Mucosa of rectum (tissue), 2 donors: ENCODE data around the gene CSMD2.

Experiments
- H3K27ac ChIP-seq, 2 donors: one replicate each; pipeline ENCODE4 v1.7.0; 2013; ENCODE audit warnings: inconsistent platforms in 2 of 2, low read depth in 2 of 2, low read length in 2 of 2
- H3K27me3 ChIP-seq, 2 donors: one replicate each; pipeline ENCODE4 v1.7.0; 2013; ENCODE audit warnings: low read length in 2 of 2; ENCODE audit not compliant: control insufficient read depth in 2 of 2, insufficient read depth in 2 of 2
- H3K36me3 ChIP-seq, 2 donors: one replicate each; pipeline ENCODE4 v1.7.0; 2013; ENCODE audit warnings: low read length in 2 of 2; ENCODE audit not compliant: control insufficient read depth in 2 of 2, insufficient read depth in 2 of 2
- H3K4me1 ChIP-seq, 2 donors: one replicate each; pipeline ENCODE4 v1.7.0; 2013; ENCODE audit warnings: low read length in 2 of 2, mild to moderate bottlenecking in 1 of 2; ENCODE audit not compliant: control insufficient read depth in 2 of 2, insufficient read depth in 2 of 2
- H3K4me3 ChIP-seq, 2 donors: one replicate each; pipeline ENCODE4 v1.7.0; 2013; ENCODE audit warnings: low read length in 2 of 2
- H3K9ac ChIP-seq, 2 donors: one replicate each; pipeline ENCODE4 v1.7.0; 2013; ENCODE audit warnings: low read length in 2 of 2, low read depth in 1 of 2, mild to moderate bottlenecking in 1 of 2
- H3K9me3 ChIP-seq, 2 donors: one replicate each; pipeline ENCODE4 v1.7.0; 2013; ENCODE audit warnings: low read length in 2 of 2; ENCODE audit not compliant: control insufficient read depth in 2 of 2
- donor health status: healthy.
- donor health status: Normal muscosa, but diverticular disease.

Gene CSMD2

GRCh38 chr1:33792651-33793050, 372.4 kb downstream of the CSMD2 start:
- Histone ChIP-seq H3K4me3 (no peak overlapping the region), H3K9ac (no peak overlapping the region), H3K9me3 (peaks cover 3 to 4% of the 10 kb centered on the region in 2 donors), H3K36me3 (no peaks in the 10 kb centered on the region), H3K4me1 (no peaks in the 10 kb centered on the region), H3K27me3 (no peaks in the 10 kb centered on the region), H3K27ac (no peak overlapping the region)

GRCh38 chr1:33792216-33792615, 372.8 kb downstream of the CSMD2 start:
- H3K4me1 ChIP-seq = no peaks in the 10 kb centered on the region
- H3K27ac ChIP-seq = no peak overlapping the region
- no peak overlapping the region for H3K4me3 ChIP-seq
- no peaks in the 10 kb centered on the region for H3K27me3 ChIP-seq
- H3K9ac ChIP-seq = no peak overlapping the region
- no peaks in the 10 kb centered on the region for H3K36me3 ChIP-seq
- peaks cover 0 to 3% of the 10 kb centered on the region in 2 donors for H3K9me3 ChIP-seq

- no peaks in the 10 kb centered on the region for H3K36me3 ChIP-seq
- no peaks in the 10 kb centered on the region for H3K27me3 ChIP-seq
- H3K9me3 ChIP-seq = peaks cover 0 to 3% of the 10 kb centered on the region in 2 donors
- no peaks in the 10 kb centered on the region for H3K4me1 ChIP-seq
- H3K9ac ChIP-seq = no peak overlapping the region
- no peak overlapping the region for H3K27ac ChIP-seq
- no peak overlapping the region for H3K4me3 ChIP-seq
Observed at GRCh38 chr1:33791251-33791650, 373.8 kb downstream of the CSMD2 start.

GRCh38 chr1:33790577-33790976, 374.5 kb downstream of the CSMD2 start:
- Histone ChIP-seq H3K36me3 (no peaks in the 10 kb centered on the region), H3K9ac (no peak overlapping the region), H3K4me3 (no peak overlapping the region), H3K9me3 (peaks cover 0 to 2% of the 10 kb centered on the region in 2 donors), H3K4me1 (no peaks in the 10 kb centered on the region), H3K27me3 (no peaks in the 10 kb centered on the region), H3K27ac (no peak overlapping the region)

GRCh38 chr1:33784876-33785275, 380.2 kb downstream of the CSMD2 start:
- no peaks in the 10 kb centered on the region for H3K27me3 ChIP-seq
- no peak overlapping the region for H3K9ac ChIP-seq
- H3K9me3 ChIP-seq = no peaks in the 10 kb centered on the region
- H3K27ac ChIP-seq = no peak overlapping the region
- H3K4me1 ChIP-seq = no peaks in the 10 kb centered on the region
- H3K4me3 ChIP-seq = no peak overlapping the region
- H3K36me3 ChIP-seq = no peaks in the 10 kb centered on the region

- Histone ChIP-seq H3K4me3 (no peak overlapping the region), H3K4me1 (no peaks in the 10 kb centered on the region), H3K27ac (no peak overlapping the region), H3K9me3 (no peaks in the 10 kb centered on the region), H3K27me3 (no peaks in the 10 kb centered on the region), H3K9ac (no peak overlapping the region), H3K36me3 (no peaks in the 10 kb centered on the region)
Observed at GRCh38 chr1:33782776-33783175, 382.3 kb downstream of the CSMD2 start.

GRCh38 chr1:33781652-33782051, 383.4 kb downstream of the CSMD2 start:
- Histone ChIP-seq H3K9ac (no peak overlapping the region), H3K4me3 (no peak overlapping the region), H3K27ac (no peak overlapping the region), H3K27me3 (no peaks in the 10 kb centered on the region), H3K9me3 (no peaks in the 10 kb centered on the region), H3K36me3 (no peaks in the 10 kb centered on the region), H3K4me1 (no peaks in the 10 kb centered on the region)

GRCh38 chr1:33777337-33777736, 387.7 kb downstream of the CSMD2 start:
- H3K9me3 ChIP-seq = no peaks in the 10 kb centered on the region
- H3K27ac ChIP-seq = no peak overlapping the region
- no peak overlapping the region for H3K4me3 ChIP-seq
- H3K4me1 ChIP-seq = no peaks in the 10 kb centered on the region
- no peaks in the 10 kb centered on the region for H3K36me3 ChIP-seq
- H3K9ac ChIP-seq = no peak overlapping the region
- peaks cover 0 to 4% of the 10 kb centered on the region in 2 donors for H3K27me3 ChIP-seq

GRCh38 chr1:33768821-33769220, 396.2 kb downstream of the CSMD2 start:
- Histone ChIP-seq H3K27me3 (no peaks in the 10 kb centered on the region), H3K9me3 (no peaks in the 10 kb centered on the region), H3K36me3 (no peaks in the 10 kb centered on the region), H3K27ac (no peak overlapping the region), H3K9ac (no peak overlapping the region), H3K4me1 (no peaks in the 10 kb centered on the region), H3K4me3 (no peak overlapping the region)

GRCh38 chr1:33768106-33768505, 396.9 kb downstream of the CSMD2 start:
- Histone ChIP-seq H3K36me3 (no peaks in the 10 kb centered on the region), H3K27me3 (no peaks in the 10 kb centered on the region)

GRCh38 chr1:33764149-33764548, 400.9 kb downstream of the CSMD2 start:
- no peaks in the 10 kb centered on the region for H3K36me3 ChIP-seq
- H3K9ac ChIP-seq = no peak overlapping the region
- H3K27ac ChIP-seq = no peak overlapping the region
- no peaks in the 10 kb centered on the region for H3K4me1 ChIP-seq
- no peaks in the 10 kb centered on the region for H3K27me3 ChIP-seq
- no peaks in the 10 kb centered on the region for H3K9me3 ChIP-seq
- no peak overlapping the region for H3K4me3 ChIP-seq

More at GRCh38 chr1:33768106-33768505, 396.9 kb downstream of the CSMD2 start:
- no peaks in the 10 kb centered on the region for H3K4me1 ChIP-seq
- H3K4me3 ChIP-seq = no peak overlapping the region
- no peak overlapping the region for H3K9ac ChIP-seq
- no peak overlapping the region for H3K27ac ChIP-seq
- no peaks in the 10 kb centered on the region for H3K9me3 ChIP-seq
